ENCODE measurements around the gene UACA.
"Not testable (repeated sequence)": the region's sequence is repeated elsewhere in the genome, so short reads cannot be mapped to it uniquely, and the experiment has no call there.

The UACA gene

DNA sequence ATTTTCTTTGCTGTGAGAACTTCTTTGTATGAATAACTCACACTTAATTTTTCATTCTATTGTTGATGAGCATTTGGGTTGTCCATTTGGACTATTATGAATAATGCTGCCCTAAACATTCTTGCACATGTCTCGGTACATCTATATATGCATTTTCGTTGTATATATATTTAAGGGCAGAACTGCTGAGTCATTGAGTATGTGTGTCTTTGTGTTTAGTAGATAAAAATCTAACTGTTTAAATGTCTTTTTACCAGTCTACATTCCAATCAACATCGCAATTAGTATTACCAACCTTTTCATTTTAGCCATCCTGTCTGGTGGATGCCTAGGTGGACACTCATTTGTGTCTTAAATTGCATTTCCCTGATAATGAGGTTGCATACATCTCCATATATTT is 144.4 kb downstream of the UACA start:
- WGBS, 2 donors (ENCODE audit: extremely low coverage in 2 of 2, insufficient read length in 2 of 2, insufficient replicate concordance in 1 of 2), result no CpG with 5 or more reads among the region's 3 CpGs
- DNase-seq (ENCODE audit: low spot score), result no peak
- no peak overlapping the region for H2AK5ac ChIP-seq (ENCODE audit: low read depth, low read length)

DNA sequence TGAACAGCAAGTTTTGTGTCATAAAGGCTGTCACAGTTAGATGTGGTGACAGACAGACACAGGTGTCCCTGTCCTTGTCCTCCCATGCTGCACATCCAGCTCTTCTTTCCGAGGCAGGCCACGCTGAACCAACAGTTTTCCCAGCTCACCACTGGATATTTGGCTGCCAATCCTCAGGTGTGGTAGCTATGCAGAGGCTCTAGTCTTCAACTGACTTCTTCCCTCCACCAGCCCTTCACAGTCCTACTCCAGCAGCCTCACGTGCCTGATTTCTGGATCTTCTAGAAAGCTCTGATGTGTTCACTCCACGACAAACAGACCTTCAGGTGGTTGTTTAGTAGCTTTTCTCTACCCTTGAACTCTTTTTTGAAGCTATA is 145.5 kb downstream of the UACA start:
- WGBS, 2 donors (ENCODE audit: extremely low coverage in 2 of 2, insufficient read length in 2 of 2, insufficient replicate concordance in 1 of 2), result no CpG with 5 or more reads among the region's 4 CpGs
- Histone ChIP-seq H3K27me3 (ENCODE audit: control insufficient read depth in 3 of 3, insufficient read depth in 3 of 3, low read depth in 1 of 3, low read length in 3 of 3) (peaks cover 0 to 4% (median 0%) of the 10 kb centered on the region in 3 experiments), H2AFZ (ENCODE audit: low read length) (no peak overlapping the region), H3K79me1 (ENCODE audit: low read depth, low read length) (no peaks in the 10 kb centered on the region), H2BK120ac (ENCODE audit: low read depth, low read length) (no peak overlapping the region), H3K9me3 (replicated peaks in 1 of 2; ENCODE audit: control insufficient read depth in 2 of 2, insufficient read depth in 1 of 2, low read depth in 1 of 2, low read length in 2 of 2) (no peaks in the 10 kb centered on the region), H3K27ac (replicated peaks; ENCODE audit: low read length) (no peak overlapping the region), H2BK12ac (ENCODE audit: low read length) (no peak overlapping the region), H3K4me1 (ENCODE audit: control insufficient read depth in 2 of 2, insufficient read depth in 1 of 2, low read depth in 1 of 2, low read length in 2 of 2) (peaks cover 0 to 3% of the 10 kb centered on the region in 2 donors), H2BK5ac (ENCODE audit: low read length) (no peak overlapping the region), H2BK15ac (ENCODE audit: low read length) (no peak overlapping the region), H4K8ac (ENCODE audit: low read depth, low read length) (no peak overlapping the region), H2AK5ac (ENCODE audit: low read depth, low read length) (no peak overlapping the region), H3K4me2 (ENCODE audit: insufficient read depth, low read length, poor library complexity, severe bottlenecking) (no peak overlapping the region), H3K9ac (ENCODE audit: low read depth, low read length, poor library complexity) (no peak overlapping the region), H3K36me3 (replicated peaks in 1 of 2; ENCODE audit: control insufficient read depth in 2 of 2, insufficient read depth in 2 of 2, low read length in 2 of 2) (no peaks in the 10 kb centered on the region), H3K18ac (ENCODE audit: low read length) (no peak overlapping the region), H3K23ac (ENCODE audit: low read depth, low read length, poor library complexity) (no peak overlapping the region), H3K4me3 (ENCODE audit: low read length in 2 of 2) (no peak overlapping the region), H3K14ac (ENCODE audit: low read length) (no peak overlapping the region), H3K4ac (ENCODE audit: low read length) (no peak overlapping the region), H4K91ac (ENCODE audit: low read depth, low read length, poor library complexity) (no peak overlapping the region)
- no peak for DNase-seq (ENCODE audit: low spot score)

More for the DNA sequence above, 144.4 kb downstream of the UACA start:
- H3K27ac ChIP-seq (replicated peaks; ENCODE audit: low read length), result no peak overlapping the region
- no peak overlapping the region for H3K4me3 ChIP-seq (ENCODE audit: low read length in 2 of 2)
- no peak overlapping the region for H3K9ac ChIP-seq (ENCODE audit: low read depth, low read length, poor library complexity)
- H3K4me1 ChIP-seq (ENCODE audit: control insufficient read depth in 2 of 2, insufficient read depth in 1 of 2, low read depth in 1 of 2, low read length in 2 of 2), result peaks cover 0 to 3% of the 10 kb centered on the region in 2 donors
- H3K23ac ChIP-seq (ENCODE audit: low read depth, low read length, poor library complexity), result no peak overlapping the region
- H3K9me3 ChIP-seq (replicated peaks in 1 of 2; ENCODE audit: control insufficient read depth in 2 of 2, insufficient read depth in 1 of 2, low read depth in 1 of 2, low read length in 2 of 2), result no peaks in the 10 kb centered on the region
- H4K8ac ChIP-seq (ENCODE audit: low read depth, low read length), result no peak overlapping the region
- H3K18ac ChIP-seq (ENCODE audit: low read length), result no peak overlapping the region
- no peaks in the 10 kb centered on the region for H3K36me3 ChIP-seq (replicated peaks in 1 of 2; ENCODE audit: control insufficient read depth in 2 of 2, insufficient read depth in 2 of 2, low read length in 2 of 2)
- H2BK12ac ChIP-seq (ENCODE audit: low read length), result no peak overlapping the region
- H3K4me2 ChIP-seq (ENCODE audit: insufficient read depth, low read length, poor library complexity, severe bottlenecking), result no peak overlapping the region
- peaks cover 0 to 4% (median 0%) of the 10 kb centered on the region in 3 experiments for H3K27me3 ChIP-seq (ENCODE audit: control insufficient read depth in 3 of 3, insufficient read depth in 3 of 3, low read depth in 1 of 3, low read length in 3 of 3)
- H4K91ac ChIP-seq (ENCODE audit: low read depth, low read length, poor library complexity), result no peak overlapping the region
- H2BK120ac ChIP-seq (ENCODE audit: low read depth, low read length), result no peak overlapping the region
- no peak overlapping the region for H2AFZ ChIP-seq (ENCODE audit: low read length)
- no peak overlapping the region for H2BK15ac ChIP-seq (ENCODE audit: low read length)
- no peak overlapping the region for H2BK5ac ChIP-seq (ENCODE audit: low read length)
- H3K79me1 ChIP-seq (ENCODE audit: low read depth, low read length), result no peaks in the 10 kb centered on the region
- no peak overlapping the region for H3K4ac ChIP-seq (ENCODE audit: low read length)
- no peak overlapping the region for H3K14ac ChIP-seq (ENCODE audit: low read length)

DNA sequence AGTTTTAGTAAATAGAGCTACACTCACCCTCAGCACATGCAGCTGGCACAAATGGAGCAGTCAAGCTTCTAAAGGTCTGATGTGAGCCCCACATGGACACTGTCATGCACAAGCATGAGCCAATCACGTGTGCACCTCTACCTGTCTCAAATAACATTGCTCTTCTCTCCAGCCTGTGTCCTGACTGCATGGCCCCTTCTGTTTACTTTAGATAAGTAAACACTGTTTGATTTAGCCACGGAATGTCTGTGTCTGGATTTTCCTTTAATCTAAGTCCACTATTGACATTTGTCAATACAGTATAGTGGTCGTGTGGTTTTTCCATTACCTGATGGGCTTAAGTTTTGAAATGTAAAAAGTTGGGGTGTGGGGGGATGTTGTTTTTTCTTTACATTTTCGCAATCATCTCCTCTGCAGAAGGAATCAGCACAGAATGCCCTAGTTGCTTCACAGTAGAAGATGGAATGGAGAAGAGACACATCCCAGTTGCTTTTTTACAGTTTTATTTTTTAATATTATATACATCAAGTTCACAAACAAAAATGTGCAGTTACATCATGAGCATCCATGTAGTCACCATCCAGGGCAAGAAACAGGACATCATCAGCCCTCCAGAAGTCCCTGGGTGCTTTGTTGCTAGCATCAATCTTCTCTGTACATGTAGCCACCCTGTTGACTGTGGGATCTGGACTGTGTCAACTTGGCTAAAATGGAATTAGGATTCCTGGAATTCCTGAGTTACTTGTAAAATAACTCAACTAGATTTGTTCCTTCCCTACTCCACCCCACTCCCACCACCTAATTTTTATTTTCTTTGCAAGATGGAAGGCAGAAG is 146.1 kb downstream of the UACA start:
- Histone ChIP-seq H3K9ac (ENCODE audit: low read depth, low read length, poor library complexity) (no peak overlapping the region), H3K79me1 (ENCODE audit: low read depth, low read length) (no peaks in the 10 kb centered on the region), H3K4me2 (ENCODE audit: insufficient read depth, low read length, poor library complexity, severe bottlenecking) (no peak overlapping the region), H3K18ac (ENCODE audit: low read length) (no peak overlapping the region), H2BK120ac (ENCODE audit: low read depth, low read length) (no peak overlapping the region), H2BK5ac (ENCODE audit: low read length) (no peak overlapping the region), H4K91ac (ENCODE audit: low read depth, low read length, poor library complexity) (no peak overlapping the region), H3K9me3 (replicated peaks in 1 of 2; ENCODE audit: control insufficient read depth in 2 of 2, insufficient read depth in 1 of 2, low read depth in 1 of 2, low read length in 2 of 2) (no peaks in the 10 kb centered on the region), H3K4me3 (ENCODE audit: low read length in 2 of 2) (no peak overlapping the region), H3K14ac (ENCODE audit: low read length) (no peak overlapping the region), H3K4ac (ENCODE audit: low read length) (no peak overlapping the region), H2BK15ac (ENCODE audit: low read length) (no peak overlapping the region), H2AK5ac (ENCODE audit: low read depth, low read length) (no peak overlapping the region), H3K4me1 (ENCODE audit: control insufficient read depth in 2 of 2, insufficient read depth in 1 of 2, low read depth in 1 of 2, low read length in 2 of 2) (peaks cover 0 to 3% of the 10 kb centered on the region in 2 donors), H2AFZ (ENCODE audit: low read length) (no peak overlapping the region), H4K8ac (ENCODE audit: low read depth, low read length) (no peak overlapping the region), H3K27me3 (ENCODE audit: control insufficient read depth in 3 of 3, insufficient read depth in 3 of 3, low read depth in 1 of 3, low read length in 3 of 3) (peaks cover 0 to 4% (median 0%) of the 10 kb centered on the region in 3 experiments), H3K36me3 (replicated peaks in 1 of 2; ENCODE audit: control insufficient read depth in 2 of 2, insufficient read depth in 2 of 2, low read length in 2 of 2) (no peaks in the 10 kb centered on the region), H3K27ac (replicated peaks; ENCODE audit: low read length) (no peak overlapping the region), H3K23ac (ENCODE audit: low read depth, low read length, poor library complexity) (no peak overlapping the region), H2BK12ac (ENCODE audit: low read length) (no peak overlapping the region)
- no peak for DNase-seq (ENCODE audit: low spot score)
- no CpG with 5 or more reads among the region's 4 CpGs for WGBS, 2 donors (ENCODE audit: extremely low coverage in 2 of 2, insufficient read length in 2 of 2, insufficient replicate concordance in 1 of 2)

DNA sequence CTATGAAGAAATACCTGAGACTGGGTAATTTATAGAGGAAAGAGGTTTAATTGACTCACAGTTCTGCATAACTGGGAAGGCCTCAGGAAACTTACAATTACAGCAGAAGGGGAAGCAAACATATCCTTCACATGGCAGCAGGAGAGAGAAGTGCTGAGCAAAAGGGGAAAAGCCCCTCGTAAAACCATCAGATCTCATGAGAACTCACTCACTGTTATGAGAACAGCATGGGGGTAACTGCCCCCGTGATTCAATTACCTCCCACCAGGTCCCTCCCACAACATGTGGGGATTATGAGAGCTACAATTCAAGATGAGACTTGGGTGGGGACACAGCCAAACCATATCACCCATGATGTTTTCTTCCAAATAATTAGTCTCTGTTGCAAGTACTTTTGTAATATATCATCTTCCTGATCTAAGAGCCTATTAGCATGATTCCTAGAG is 147.0 kb downstream of the UACA start:
- DNase-seq (ENCODE audit: low spot score); H3K79me1 ChIP-seq (ENCODE audit: low read depth, low read length); H3K4ac ChIP-seq (ENCODE audit: low read length); H3K14ac ChIP-seq (ENCODE audit: low read length); H2BK15ac ChIP-seq (ENCODE audit: low read length); H3K4me2 ChIP-seq (ENCODE audit: insufficient read depth, low read length, poor library complexity, severe bottlenecking); H3K4me1 ChIP-seq (ENCODE audit: control insufficient read depth in 2 of 2, insufficient read depth in 1 of 2, low read depth in 1 of 2, low read length in 2 of 2); H3K4me3 ChIP-seq (ENCODE audit: low read length in 2 of 2); H3K9me3 ChIP-seq (replicated peaks in 1 of 2; ENCODE audit: control insufficient read depth in 2 of 2, insufficient read depth in 1 of 2, low read depth in 1 of 2, low read length in 2 of 2); H3K9ac ChIP-seq (ENCODE audit: low read depth, low read length, poor library complexity); H2AFZ ChIP-seq (ENCODE audit: low read length); H2BK12ac ChIP-seq (ENCODE audit: low read length); H3K27me3 ChIP-seq (ENCODE audit: control insufficient read depth in 3 of 3, insufficient read depth in 3 of 3, low read depth in 1 of 3, low read length in 3 of 3); H4K8ac ChIP-seq (ENCODE audit: low read depth, low read length); H3K23ac ChIP-seq (ENCODE audit: low read depth, low read length, poor library complexity); H3K27ac ChIP-seq (replicated peaks; ENCODE audit: low read length); H4K91ac ChIP-seq (ENCODE audit: low read depth, low read length, poor library complexity); H3K18ac ChIP-seq (ENCODE audit: low read length); H2BK120ac ChIP-seq (ENCODE audit: low read depth, low read length); H2AK5ac ChIP-seq (ENCODE audit: low read depth, low read length); H2BK5ac ChIP-seq (ENCODE audit: low read length); H3K36me3 ChIP-seq (replicated peaks in 1 of 2; ENCODE audit: control insufficient read depth in 2 of 2, insufficient read depth in 2 of 2, low read length in 2 of 2): not testable (repeated sequence)
- WGBS, 2 donors (ENCODE audit: extremely low coverage in 2 of 2, insufficient read length in 2 of 2, insufficient replicate concordance in 1 of 2), result no CpG with 5 or more reads among the region's 2 CpGs

Data from neuronal stem cell (in vitro differentiated cells).